Thymus (tissue), 11 donors: ENCODE results near the gene ISCA1. TPM values are rescaled to one million over a fixed set of nuclear protein-coding genes. Genes with fewer than 3 reads are reported as not detected.
"Not testable (repeated sequence)": the region's sequence is repeated elsewhere in the genome, so short reads cannot be mapped to it uniquely, and the experiment has no call there.

Source experiments
- DNase-seq, 9 donors: peaks; one replicate each; pipeline ENCODE4 v3.0.0-alpha.2; 2013; ENCODE audit warnings: low spot score in 9 of 9, low read depth in 6 of 9, missing footprints in 1 of 9
- H3K27ac ChIP-seq, 2 donors: one replicate each; pipeline ENCODE4 v1.5.1; 2013; ENCODE audit warnings: control low read depth in 1 of 2, low read depth in 1 of 2, low read length in 1 of 2, mild to moderate bottlenecking in 1 of 2, moderate library complexity in 1 of 2
- H3K27me3 ChIP-seq, 2 donors: one replicate each; pipeline ENCODE4 v1.5.1; 2013; ENCODE audit warnings: low read length in 1 of 2; ENCODE audit not compliant: control insufficient read depth in 2 of 2, insufficient read depth in 1 of 2
- H3K36me3 ChIP-seq, 2 donors: one replicate each; pipeline ENCODE4 v1.5.1; 2013; ENCODE audit warnings: low read length in 1 of 2, mild to moderate bottlenecking in 1 of 2, moderate library complexity in 1 of 2; ENCODE audit not compliant: control insufficient read depth in 2 of 2, insufficient read depth in 2 of 2
- H3K4me1 ChIP-seq, 2 donors: one replicate each; pipeline ENCODE4 v1.5.1; 2013; ENCODE audit warnings: low read length in 2 of 2; ENCODE audit not compliant: control insufficient read depth in 2 of 2, insufficient read depth in 2 of 2
- H3K4me3 ChIP-seq, 2 donors: one replicate each; pipeline ENCODE4 v1.5.1; 2013; ENCODE audit warnings: low read length in 2 of 2, control low read depth in 1 of 2, mild to moderate bottlenecking in 1 of 2
- H3K9me3 ChIP-seq, 2 donors: one replicate each; pipeline ENCODE4 v1.5.1; 2013; ENCODE audit warnings: low read length in 1 of 2, mild to moderate bottlenecking in 1 of 2; ENCODE audit not compliant: control insufficient read depth in 2 of 2, insufficient read depth in 1 of 2
- WGBS: extraction: QIAGEN DNeasy Blood & Tissue Kit; methylation state at CpG from one replicate; pipeline ENCODE4 v1.1.7; 2013; 5-methylcytosine and 5-hydroxymethylcytosine counted together
- polyA plus RNA-seq: library from polyadenylated mRNA; stranded (reverse); fragments of 200-250 nt; gene quantifications from one replicate; pipeline ENCODE4 v1.2.3, GENCODE V29; 2013
- total RNA-seq: library from RNA; stranded (reverse); fragments of 120-200 nt; gene quantifications from one replicate; pipeline ENCODE4 v1.2.4, GENCODE V29; 2013
- donor health status: healthy.

ISCA1 gene
- total and polyA plus RNA-seq, 2 donors = 26.1 to 36.0 TPM

GRCh38 chr9:86321373-86321772, 39.0 kb upstream of the ISCA1 start:
- Histone ChIP-seq H3K27me3 (no peaks in the 10 kb centered on the region), H3K4me1 (no peaks in the 10 kb centered on the region), H3K4me3 (no peak overlapping the region), H3K27ac (no peak overlapping the region), H3K36me3 (peaks cover 44 to 91% of the 10 kb centered on the region in 2 donors), H3K9me3 (no peaks in the 10 kb centered on the region)
- no peak for DNase-seq
- WGBS = 99% methylated on average over 5 of the region's 5 CpGs

- DNase-seq = no peak
- Histone ChIP-seq H3K4me1 (no peaks in the 10 kb centered on the region), H3K27ac (no peak overlapping the region), H3K4me3 (no peak overlapping the region), H3K36me3 (peaks cover 36 to 82% of the 10 kb centered on the region in 2 donors), H3K9me3 (no peaks in the 10 kb centered on the region), H3K27me3 (no peaks in the 10 kb centered on the region)
- WGBS = 98% methylated on average over 4 of the region's 4 CpGs
These were observed 35.8 kb upstream of the ISCA1 start for GRCh38 chr9:86318187-86318586.

- Histone ChIP-seq H3K36me3 (peaks cover 25 to 64% of the 10 kb centered on the region in 2 donors), H3K27me3 (no peaks in the 10 kb centered on the region), H3K4me3 (no peak overlapping the region), H3K4me1 (no peaks in the 10 kb centered on the region), H3K9me3 (no peaks in the 10 kb centered on the region), H3K27ac (no peak overlapping the region)
- 49% methylated on average over 2 of the region's 2 CpGs for WGBS
- DNase-seq = no peak
These were observed 32.7 kb upstream of the ISCA1 start for GRCh38 chr9:86315078-86315477.

GRCh38 chr9:86312959-86313358, 30.6 kb upstream of the ISCA1 start:
- H3K36me3 ChIP-seq = peaks cover 24 to 57% of the 10 kb centered on the region in 2 donors
- H3K9me3 ChIP-seq, H3K27me3 ChIP-seq, H3K4me1 ChIP-seq, H3K4me3 ChIP-seq, DNase-seq, H3K27ac ChIP-seq: not testable (repeated sequence)
- over 99% methylated on average over 2 of the region's 2 CpGs for WGBS

GRCh38 chr9:86308687-86309086, 26.3 kb upstream of the ISCA1 start:
- no peak overlapping the region for H3K27ac ChIP-seq
- DNase-seq = no peak
- H3K9me3 ChIP-seq = no peaks in the 10 kb centered on the region
- H3K36me3 ChIP-seq = peaks cover 30 to 56% of the 10 kb centered on the region in 2 donors
- H3K4me1 ChIP-seq = no peaks in the 10 kb centered on the region
- no peaks in the 10 kb centered on the region for H3K27me3 ChIP-seq
- 99% methylated on average over 1 of the region's 1 CpG for WGBS
- no peak overlapping the region for H3K4me3 ChIP-seq

- no peaks in the 10 kb centered on the region for H3K4me1 ChIP-seq
- H3K36me3 ChIP-seq = peaks cover 29 to 72% of the 10 kb centered on the region in 2 donors
- no peaks in the 10 kb centered on the region for H3K9me3 ChIP-seq
- DNase-seq = no peak
- H3K27me3 ChIP-seq = no peaks in the 10 kb centered on the region
- 84% methylated on average over 3 of the region's 3 CpGs for WGBS
- H3K4me3 ChIP-seq = no peak overlapping the region
- H3K27ac ChIP-seq = no peak overlapping the region
These were observed 21.9 kb upstream of the ISCA1 start for GRCh38 chr9:86304236-86304730.

- no peaks in the 10 kb centered on the region for H3K9me3 ChIP-seq
- no peak overlapping the region for H3K27ac ChIP-seq
- H3K36me3 ChIP-seq = peaks cover 34 to 76% of the 10 kb centered on the region in 2 donors
- no peaks in the 10 kb centered on the region for H3K4me1 ChIP-seq
- H3K27me3 ChIP-seq = no peaks in the 10 kb centered on the region
- DNase-seq = no peak
- WGBS = 83% methylated on average over 4 of the region's 4 CpGs
- no peak overlapping the region for H3K4me3 ChIP-seq
These were observed 21.1 kb upstream of the ISCA1 start for GRCh38 chr9:86303316-86303975.

- DNase-seq = no peak
- WGBS = 96% methylated on average over 1 of the region's 1 CpG
- Histone ChIP-seq H3K9me3 (no peaks in the 10 kb centered on the region), H3K27ac (no peak overlapping the region), H3K4me1 (no peaks in the 10 kb centered on the region), H3K27me3 (no peaks in the 10 kb centered on the region), H3K36me3 (peaks cover 39 to 74% of the 10 kb centered on the region in 2 donors), H3K4me3 (no peak overlapping the region)
These were observed 19.3 kb upstream of the ISCA1 start for GRCh38 chr9:86301686-86302085.

- H3K4me1 ChIP-seq = no peaks in the 10 kb centered on the region
- H3K9me3 ChIP-seq = no peaks in the 10 kb centered on the region
- no peak overlapping the region for H3K4me3 ChIP-seq
- no peak overlapping the region for H3K27ac ChIP-seq
- DNase-seq = no peak
- no peaks in the 10 kb centered on the region for H3K27me3 ChIP-seq
- 96% methylated on average over 2 of the region's 2 CpGs for WGBS
- peaks cover 41 to 74% of the 10 kb centered on the region in 2 donors for H3K36me3 ChIP-seq
These were observed 18.4 kb upstream of the ISCA1 start for GRCh38 chr9:86300701-86301100.
